ENCODE data around the gene TGFB1I1.
"Not testable (repeated sequence)": the region's sequence is repeated elsewhere in the genome, so short reads cannot be mapped to it uniquely, and the experiment has no call there.

Gene TGFB1I1

DNA sequence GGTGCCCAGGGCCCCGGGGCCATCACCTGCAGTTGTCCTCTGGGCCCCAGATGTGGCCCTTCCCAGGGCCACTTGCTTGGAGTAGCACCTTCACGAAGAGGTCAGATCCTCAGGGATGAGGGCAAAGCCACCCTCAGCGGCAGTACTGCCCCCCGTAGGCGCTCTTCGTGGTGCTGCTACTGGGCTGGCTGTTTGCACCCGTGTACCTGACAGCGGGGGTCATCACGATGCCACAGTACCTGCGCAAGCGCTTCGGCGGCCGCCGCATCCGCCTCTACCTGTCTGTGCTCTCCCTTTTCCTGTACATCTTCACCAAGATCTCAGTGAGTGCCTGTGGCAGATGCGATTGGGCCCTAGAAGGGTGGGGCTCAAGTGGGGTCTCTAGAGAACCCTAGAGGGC, 13.6 kb downstream of the TGFB1I1 start:
- FAIRE-seq = no peak
- no peak for DNase-seq (ENCODE audit: insufficient read length, low spot score)

DNA sequence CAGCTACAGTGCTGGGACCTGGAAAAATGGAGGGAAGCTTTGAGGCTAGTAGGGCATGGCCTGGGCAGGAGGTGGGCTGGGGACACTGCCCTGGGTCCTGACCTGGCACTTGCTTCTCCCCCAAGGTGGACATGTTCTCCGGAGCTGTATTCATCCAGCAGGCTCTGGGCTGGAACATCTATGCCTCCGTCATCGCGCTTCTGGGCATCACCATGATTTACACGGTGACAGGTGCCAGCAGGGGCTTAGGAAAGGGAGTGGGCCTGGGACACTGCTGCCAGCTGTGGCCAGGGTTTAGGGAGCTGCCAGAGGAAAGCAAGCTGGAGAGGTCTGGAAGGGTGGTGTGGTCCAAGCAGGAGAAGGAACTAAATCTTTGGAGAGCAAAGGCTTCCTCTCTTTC, 14.1 kb downstream of the TGFB1I1 start:
- no peak for FAIRE-seq

DNA sequence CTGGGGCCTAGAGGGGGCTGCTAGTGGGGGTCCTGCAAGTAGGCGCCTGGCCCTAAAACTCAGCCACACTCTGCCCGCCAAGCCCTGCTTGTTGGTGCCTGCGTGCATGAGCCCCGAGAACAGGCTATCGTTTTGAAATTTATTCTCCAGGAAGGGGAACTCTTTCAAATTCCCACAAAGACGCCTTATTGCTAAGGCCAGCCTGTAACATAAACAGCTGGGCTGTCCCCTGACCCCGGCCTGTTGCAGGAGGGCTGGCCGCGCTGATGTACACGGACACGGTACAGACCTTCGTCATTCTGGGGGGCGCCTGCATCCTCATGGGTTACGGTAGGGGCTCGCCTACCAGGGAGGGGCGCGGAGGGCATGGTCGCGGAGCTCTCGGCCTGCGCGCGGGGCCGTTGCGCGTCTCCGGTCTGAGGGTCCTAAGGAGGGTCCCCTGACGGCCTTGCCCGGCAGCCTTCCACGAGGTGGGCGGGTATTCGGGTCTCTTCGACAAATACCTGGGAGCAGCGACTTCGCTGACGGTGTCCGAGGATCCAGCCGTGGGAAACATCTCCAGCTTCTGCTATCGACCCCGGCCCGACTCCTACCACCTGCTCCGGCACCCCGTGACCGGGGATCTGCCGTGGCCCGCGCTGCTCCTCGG, 15.2 kb downstream of the TGFB1I1 start:
- FAIRE-seq = peak; percentile 20
- no peak for DNase-seq (ENCODE audit: insufficient read length, low spot score)

More for the DNA sequence above, 14.1 kb downstream of the TGFB1I1 start:
- no peak for DNase-seq (ENCODE audit: insufficient read length, low spot score)

DNA sequence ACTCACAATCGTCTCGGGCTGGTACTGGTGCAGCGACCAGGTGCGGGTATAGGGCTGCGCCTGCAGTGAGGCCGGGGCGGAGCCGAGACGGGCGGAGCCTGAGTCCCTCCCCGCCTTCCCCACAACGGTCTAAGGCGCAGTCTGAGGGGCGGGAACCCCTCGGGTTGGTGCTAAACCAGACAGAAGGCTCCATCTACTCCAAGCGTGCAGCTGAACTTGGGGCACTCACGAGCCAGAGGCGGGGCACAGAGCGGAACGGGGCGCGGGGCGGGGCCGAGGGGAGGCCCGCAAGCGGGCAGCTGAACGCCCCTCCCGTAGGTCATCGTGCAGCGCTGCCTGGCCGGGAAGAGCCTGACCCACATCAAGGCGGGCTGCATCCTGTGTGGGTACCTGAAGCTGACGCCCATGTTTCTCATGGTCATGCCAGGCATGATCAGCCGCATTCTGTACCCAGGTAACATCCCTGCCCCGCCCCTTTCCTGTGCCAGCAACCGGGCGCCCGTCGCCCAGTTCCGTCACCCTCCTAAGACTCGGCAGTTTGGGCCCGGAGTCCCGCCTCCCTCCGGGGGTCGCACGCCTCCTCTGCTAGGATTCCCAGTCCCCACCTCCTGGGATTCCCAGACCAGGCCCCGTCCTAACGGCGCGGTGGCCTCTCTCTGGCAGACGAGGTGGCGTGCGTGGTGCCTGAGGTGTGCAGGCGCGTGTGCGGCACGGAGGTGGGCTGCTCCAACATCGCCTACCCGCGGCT, 15.9 kb downstream of the TGFB1I1 start:
- FAIRE-seq (peak; percentile 68), DNase-seq (ENCODE audit: insufficient read length, low spot score) (peak; percentile 59)

DNA sequence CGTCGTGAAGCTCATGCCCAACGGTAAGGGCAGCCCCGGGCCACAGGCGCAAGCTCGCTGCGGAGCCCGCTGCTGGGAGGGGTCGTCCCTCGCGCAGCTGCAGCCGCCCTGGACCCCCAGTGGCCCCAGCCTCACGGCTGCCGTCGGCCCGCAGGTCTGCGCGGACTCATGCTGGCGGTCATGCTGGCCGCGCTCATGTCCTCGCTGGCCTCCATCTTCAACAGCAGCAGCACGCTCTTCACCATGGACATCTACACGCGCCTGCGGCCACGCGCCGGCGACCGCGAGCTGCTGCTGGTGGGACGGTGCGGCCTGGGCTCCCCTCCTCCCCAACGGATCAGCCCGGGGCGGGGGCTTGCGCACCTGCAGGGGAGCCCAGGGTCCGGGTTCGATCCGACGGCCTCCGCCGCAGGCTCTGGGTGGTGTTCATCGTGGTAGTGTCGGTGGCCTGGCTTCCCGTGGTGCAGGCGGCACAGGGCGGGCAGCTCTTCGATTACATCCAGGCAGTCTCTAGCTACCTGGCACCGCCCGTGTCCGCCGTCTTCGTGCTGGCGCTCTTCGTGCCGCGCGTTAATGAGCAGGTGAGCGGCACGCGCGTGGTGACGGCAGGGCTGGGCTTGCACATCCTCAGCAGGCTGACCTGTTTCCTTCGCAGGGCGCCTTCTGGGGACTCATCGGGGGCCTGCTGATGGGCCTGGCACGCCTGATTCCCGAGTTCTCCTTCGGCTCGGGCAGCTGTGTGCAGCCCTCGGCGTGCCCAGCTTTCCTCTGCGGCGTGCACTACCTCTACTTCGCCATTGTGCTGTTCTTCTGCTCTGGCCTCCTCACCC, 16.7 kb downstream of the TGFB1I1 start:
- DNase-seq (ENCODE audit: insufficient read length, low spot score) (no peak), FAIRE-seq (no peak)

DNA sequence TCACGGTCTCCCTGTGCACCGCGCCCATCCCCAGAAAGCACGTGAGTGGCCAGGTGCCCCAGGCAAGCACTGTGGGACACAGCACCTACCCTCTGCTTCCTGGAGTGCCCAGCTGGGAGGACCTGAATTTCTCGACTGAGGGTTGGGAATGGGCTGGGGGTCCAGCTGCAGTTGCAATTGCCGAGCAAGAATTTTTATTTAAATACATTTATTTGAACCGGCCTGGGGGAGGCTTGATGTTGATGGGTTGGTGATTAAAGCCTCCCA, 17.3 kb downstream of the TGFB1I1 start:
- DNase-seq (ENCODE audit: insufficient read length, low spot score) (no peak), FAIRE-seq (no peak)

DNA sequence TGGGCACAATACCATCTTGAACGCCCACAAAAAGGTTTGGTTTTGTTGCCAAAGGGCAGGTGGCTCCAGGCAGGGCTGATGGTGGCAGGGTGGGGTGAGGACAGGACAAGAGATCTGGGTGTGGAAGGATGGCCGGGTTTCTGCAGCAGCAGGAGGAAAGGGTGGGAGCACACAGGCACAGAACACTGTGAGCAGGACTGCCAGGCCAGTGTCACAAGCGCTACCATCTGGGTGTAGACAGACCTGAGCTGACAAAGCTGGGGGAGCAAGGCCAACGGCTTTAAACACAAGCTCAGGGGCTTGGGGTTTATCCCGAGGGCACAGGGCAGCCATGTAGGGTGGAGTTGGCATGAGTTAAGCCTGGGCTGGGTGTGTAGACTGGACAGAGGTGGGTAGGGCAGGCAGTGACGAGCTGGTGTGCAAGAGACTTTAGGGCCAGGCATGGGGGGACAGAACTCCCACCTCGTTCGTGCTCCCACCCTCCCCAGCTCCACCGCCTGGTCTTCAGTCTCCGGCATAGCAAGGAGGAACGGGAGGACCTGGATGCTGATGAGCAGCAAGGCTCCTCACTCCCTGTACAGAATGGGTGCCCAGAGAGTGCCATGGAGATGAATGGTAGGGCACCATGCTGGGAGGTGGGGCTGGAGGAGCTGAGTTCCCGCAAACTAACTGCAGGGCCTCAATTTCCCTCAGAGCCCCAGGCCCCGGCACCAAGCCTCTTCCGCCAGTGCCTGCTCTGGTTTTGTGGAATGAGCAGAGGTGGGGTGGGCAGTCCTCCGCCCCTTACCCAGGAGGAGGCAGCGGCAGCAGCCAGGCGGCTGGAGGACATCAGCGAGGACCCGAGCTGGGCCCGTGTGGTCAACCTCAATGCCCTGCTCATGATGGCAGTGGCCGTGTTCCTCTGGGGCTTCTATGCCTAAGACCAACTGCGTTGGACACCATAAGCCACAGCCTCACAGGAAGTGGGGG, 17.9 kb downstream of the TGFB1I1 start:
- DNase-seq (ENCODE audit: insufficient read length, low spot score) (no peak), FAIRE-seq (no peak)

DNA sequence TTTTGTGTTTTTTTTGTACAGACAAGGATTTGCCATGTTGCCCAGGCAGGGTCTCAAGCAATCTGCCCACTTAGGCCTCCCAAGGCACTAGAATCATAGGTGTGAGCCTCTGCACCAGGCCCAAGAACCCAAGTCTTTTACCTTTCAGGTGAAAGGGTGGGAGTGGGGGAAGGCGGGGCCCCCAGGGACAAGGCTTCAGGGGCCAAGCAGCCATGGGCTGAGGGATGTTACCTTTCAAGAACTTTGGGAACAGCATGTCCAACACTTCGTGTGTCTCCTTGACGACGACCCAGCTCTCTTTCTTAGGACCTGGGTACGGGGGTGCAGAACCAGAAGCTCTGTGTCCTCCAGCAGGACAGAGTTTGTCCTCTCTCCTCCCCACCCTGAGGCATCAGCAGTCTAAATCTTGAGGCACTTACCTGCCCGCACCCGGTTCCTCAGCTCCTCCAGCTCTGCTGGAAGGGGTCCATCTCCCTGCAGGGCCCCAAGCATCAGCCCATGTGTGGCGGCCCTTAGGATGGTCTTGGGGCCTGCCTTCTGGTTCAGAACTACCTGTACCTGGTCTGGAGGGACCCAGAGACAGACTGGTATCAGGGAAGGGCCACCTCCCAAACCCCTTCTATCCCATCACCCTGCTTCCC, 19.9 kb downstream of the TGFB1I1 start:
- DNase-seq (ENCODE audit: insufficient read length, low spot score) (no peak), FAIRE-seq (no peak)

DNA sequence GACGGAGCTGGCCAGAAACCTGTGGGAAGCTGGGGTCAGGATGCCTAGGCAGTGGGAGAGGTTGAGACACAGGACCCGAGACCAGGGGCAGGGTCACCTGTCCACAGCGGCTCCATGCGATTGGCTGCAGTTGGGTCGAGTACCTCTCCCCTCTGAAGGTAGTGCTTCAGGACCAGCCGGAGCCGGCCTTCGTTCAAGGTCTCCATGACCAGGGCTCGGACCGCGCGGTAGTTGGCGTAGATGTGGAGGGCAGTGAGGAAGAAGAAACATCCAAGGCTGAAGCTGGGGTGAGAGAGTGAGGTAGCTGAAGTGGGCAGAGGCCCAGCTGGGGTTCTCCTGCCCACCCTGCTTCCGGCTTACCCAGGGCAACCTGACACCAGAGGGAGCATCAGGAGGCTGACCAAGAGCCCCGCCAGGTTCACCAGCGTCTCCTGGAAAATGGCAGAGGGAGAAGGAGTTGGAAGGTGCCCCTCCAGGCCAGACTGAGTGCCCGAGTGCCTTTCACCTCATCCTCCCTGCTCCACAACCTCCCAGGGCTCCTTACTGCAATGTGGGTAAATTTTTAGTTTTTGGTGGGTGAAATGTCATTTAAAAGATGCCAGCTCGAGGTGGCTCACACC, 21.7 kb downstream of the TGFB1I1 start:
- FAIRE-seq = no peak
- no peak for DNase-seq (ENCODE audit: insufficient read length, low spot score)

DNA sequence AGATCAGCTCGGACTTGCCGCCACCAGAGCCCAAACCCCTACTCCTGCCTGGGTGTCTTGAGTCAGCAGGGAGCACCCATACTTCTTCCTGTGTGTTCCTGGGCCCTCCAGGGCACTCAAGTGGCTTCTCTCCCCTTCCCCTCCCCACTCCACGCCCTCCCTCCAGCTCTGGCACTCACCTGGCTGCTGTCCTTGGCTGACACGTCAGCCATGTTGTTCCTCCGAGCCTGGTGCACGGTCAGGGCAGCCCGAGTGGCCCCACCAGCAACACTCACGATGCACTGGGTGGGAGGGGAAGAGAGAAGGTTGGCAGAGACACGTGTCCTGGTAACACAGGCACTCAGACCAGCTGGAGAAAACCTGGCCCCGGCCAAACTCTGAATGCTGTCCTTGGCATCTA, 24.7 kb downstream of the TGFB1I1 start:
- no peak for DNase-seq (ENCODE audit: insufficient read length, low spot score)
- no peak for FAIRE-seq

DNA sequence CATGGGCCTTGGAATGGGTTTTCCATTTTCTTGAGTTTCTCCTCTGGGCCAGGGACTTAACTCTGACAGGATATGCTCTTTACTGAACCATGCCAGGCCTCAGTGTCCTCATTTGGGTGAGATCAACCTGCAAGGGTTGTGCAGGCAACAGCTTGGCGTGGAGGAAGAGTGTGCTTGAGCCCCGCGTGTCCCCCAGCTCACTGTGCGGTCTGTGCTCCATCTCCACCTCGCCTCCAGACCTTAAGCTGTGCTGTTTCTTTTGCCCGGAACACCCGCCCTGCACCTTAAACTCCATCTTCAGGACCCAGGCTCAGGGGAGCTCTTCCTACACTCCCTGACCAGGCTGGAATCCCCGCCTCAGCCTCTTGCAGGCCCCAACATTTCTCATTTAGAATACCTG, 26.5 kb downstream of the TGFB1I1 start:
- FAIRE-seq = no peak

DNA sequence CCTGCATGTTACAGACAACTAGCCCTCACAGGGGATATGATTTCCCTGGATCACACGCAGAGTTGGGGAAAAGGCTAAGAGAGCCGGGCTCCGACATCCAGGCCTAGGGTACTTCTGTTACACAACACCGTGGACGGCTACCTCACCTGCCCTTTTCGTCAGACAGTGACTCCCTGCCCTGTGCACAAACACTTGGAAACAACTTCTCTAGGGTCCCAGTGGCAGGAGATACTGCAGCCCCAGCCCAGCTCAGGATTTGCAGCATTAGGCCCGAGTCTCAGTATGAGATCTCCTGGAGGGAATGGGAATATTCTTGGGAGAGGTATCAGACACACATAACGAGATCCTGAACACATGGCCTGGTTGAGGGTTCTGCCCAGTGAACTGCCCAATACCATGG, 28.0 kb downstream of the TGFB1I1 start:
- FAIRE-seq (no peak), DNase-seq (ENCODE audit: insufficient read length, low spot score) (no peak)

More for the DNA sequence above, 26.5 kb downstream of the TGFB1I1 start:
- DNase-seq (ENCODE audit: insufficient read length, low spot score) = no peak

DNA sequence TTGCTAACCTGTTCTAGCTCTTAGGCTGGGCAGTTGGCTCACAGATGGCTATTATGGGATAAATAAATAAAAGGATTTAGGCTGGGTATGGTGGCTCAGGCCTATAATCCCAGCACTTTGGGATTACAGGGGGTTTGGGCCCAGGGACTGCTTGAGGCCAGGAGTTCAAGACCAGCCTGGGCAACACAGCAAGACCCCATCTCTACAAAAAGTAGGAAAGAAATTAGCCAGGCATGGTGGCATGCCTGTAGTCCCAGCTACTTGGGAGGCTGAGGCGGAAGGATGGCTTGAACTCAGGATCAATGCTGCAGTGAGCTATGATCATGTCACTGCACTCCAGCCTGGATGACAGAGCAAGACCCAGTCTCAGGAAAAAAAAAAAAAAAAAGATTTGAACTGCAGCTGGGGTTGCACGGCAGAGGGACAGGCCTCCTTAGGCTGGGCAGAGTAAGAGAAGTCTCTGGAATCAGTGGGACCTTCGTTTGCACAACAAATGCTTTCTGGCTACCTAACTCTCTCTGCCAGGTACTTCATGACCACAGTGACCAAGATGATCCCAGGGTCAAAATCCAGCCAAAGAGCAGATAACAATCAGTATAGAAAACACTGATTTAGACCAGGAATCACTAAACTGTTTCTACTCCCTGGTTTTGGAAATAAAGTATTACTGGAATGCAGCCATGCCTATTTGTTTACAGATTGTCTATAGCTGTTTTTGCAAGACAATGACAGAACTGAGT, 29.4 kb downstream of the TGFB1I1 start:
- no peak for DNase-seq (ENCODE audit: insufficient read length, low spot score)
- FAIRE-seq = no peak

DNA sequence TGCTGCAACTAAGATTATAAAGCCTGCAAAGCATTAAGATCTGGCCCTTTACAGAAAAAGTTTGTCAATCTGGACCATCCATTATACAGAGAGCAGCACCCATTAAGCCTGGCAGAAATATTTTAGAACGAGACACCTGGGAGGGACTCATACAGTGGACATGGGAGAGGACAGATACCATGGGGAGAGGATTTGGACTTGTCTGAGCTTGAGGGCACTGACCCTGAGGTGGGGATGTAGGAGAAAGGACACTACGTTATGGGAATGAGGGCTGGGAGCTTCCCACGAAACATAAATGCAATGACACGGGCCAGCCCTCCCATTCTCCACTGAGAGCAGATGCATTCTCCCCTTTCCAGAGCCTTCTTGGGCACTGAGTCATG, 30.0 kb downstream of the TGFB1I1 start:
- FAIRE-seq = no peak

DNA sequence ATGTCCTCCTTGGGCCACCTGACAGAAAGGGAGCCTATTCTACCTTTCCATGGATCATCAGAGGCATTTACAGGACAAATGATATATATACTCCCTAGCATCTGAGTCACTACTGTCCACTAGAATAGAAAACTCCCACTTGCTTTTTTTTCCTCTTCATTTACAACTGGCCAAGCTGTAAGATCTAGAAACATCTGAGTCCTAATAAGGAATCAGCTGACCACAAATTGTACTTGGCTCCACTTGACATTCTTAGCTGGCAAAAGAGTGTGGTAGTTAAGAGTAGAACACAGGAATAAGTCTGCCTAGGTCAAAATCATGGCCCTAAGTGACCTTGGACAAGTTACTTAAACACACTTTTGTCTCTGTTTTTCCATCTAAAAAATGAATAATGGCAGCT, 31.0 kb downstream of the TGFB1I1 start:
- FAIRE-seq = no peak

More for the DNA sequence above, 30.0 kb downstream of the TGFB1I1 start:
- DNase-seq (ENCODE audit: insufficient read length, low spot score) = no peak

DNA sequence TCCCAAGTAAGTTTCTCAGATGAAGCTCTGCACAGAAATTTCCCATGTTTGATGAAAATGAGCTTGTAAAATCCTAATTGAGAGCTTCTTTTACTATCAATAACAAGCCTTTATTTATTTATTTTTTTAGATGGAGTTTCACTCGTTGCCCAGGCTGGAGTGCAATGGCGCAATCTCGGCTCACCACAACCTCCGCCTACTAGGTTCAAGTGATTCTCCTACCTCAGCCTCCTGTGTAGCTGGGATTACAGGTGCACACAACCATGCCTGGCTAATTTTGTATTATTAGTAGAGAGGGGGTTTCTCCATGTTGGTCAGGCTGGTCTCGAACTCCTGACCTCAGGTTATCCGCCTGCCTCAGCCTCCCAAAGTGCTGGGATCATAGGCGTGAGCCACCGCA, 31.6 kb downstream of the TGFB1I1 start:
- not testable (repeated sequence) for DNase-seq (ENCODE audit: insufficient read length, low spot score); FAIRE-seq

More for the DNA sequence above, 31.0 kb downstream of the TGFB1I1 start:
- DNase-seq (ENCODE audit: insufficient read length, low spot score) = no peak

DNA sequence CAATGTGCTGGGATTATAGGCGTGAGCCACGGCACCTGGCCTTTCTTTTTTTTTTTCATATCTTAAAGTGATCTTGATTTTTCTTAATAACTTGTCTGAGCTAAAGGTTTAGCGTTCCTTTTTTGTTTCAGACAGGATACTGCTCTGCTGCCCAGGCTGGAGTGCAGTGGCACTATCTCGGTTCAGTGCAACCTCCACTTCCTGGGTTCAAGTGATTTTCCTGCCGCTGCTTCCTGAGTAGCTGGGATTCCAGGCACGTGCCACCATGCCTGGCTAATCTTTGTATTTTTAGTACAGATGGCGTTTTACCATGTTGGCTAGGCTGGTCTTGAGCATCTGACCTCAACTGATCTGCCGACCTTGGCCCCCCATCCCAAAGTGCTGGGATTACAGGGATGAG, 32.2 kb downstream of the TGFB1I1 start:
- DNase-seq (ENCODE audit: insufficient read length, low spot score) (no peak), FAIRE-seq (no peak)

DNA sequence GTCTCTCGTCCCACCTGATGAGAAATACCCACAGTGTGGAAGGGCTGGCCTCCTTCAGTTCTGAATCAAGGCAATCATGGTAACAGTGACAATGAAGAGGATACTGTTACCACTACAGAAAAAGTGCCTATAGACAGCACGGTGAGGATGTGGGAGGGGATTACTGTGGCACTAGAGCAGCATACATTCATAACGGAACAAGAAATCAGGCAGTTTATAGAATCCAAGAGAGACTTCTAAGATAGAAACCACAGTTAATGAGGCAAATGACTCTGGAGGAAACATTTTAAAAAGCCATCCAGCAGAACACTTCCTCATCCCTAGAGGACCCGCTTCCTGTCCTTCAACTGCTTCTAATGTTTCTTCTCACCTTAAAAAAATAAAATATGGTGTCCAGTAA, 33.5 kb downstream of the TGFB1I1 start:
- no peak for FAIRE-seq
- DNase-seq (ENCODE audit: insufficient read length, low spot score) = no peak

DNA sequence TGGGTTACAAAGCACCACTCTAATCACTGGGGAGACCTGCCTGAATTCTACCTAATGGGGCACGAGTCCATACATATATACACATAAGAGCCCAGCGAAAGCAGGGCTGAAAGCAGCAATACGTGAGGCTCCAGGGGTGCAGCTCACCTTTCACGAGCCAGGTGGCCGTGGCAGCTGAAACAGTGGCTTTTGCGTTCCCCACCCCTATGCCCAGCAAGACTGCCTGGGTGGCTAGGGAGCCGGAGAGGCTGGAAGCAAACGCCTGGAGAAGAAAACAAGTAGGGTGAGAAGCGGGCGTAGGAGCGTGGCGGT, 35.6 kb downstream of the TGFB1I1 start:
- DNase-seq (ENCODE audit: insufficient read length, low spot score) = no peak
- no peak for FAIRE-seq
